HCT116 (cell line): ENCODE measurements around the gene GNA15. TPM values are rescaled to one million over a fixed set of nuclear protein-coding genes. Genes with fewer than 3 reads are reported as not detected.

Source experiments
- ATAC-seq: fragments of 200-7000 bp; cut with Tn5 transposase; 2 replicates; pipeline ENCODE4 v1.9.1; 2020; ENCODE audit warnings: mild to moderate bottlenecking, moderate library complexity
- BruUV-seq: library from RNA; stranded (reverse); fragments of 400-500 nt; replicated peaks from 2 replicates; lab custom pipeline; 2021; lab: Mats Ljungman, UMichigan
- CTCF ChIA-PET: fragments of 300-600 bp; sonication (Branson Sonifier 250); formaldehyde crosslinking; loops from one replicate; lab custom pipeline; 2021; ENCODE audit warnings: antibody characterized with exemption; lab: Charles Lee
- POLR2A ChIA-PET: fragments of 300-600, 350-600 bp; sonication (Branson Sonifier 250); formaldehyde crosslinking; loops from one replicate; lab custom pipeline; 2021; ENCODE audit warnings: antibody characterized with exemption; lab: Charles Lee
- RAD21 ChIA-PET, 2 experiments: fragments of 300-600 bp; sonication (Branson Sonifier 250); formaldehyde crosslinking; loops; one replicate each; lab custom pipeline; 2023; ENCODE audit warnings: low total read pairs in 2 of 2; ENCODE audit not compliant: uncharacterized antibody in 2 of 2, unreplicated experiment in 2 of 2, low non-redundant PET in 1 of 2; lab: Charles Lee
- DNase-seq: peaks from one replicate; pipeline ENCODE4 v3.0.0-alpha.2; 2010; ENCODE audit warnings: low read depth, low spot score
- H2AFZ ChIP-seq: fragments of 200-600 bp; shearing (Covaris generic), sonication (generic); 2 replicates; pipeline ENCODE4 v1.6.1; 2017; ENCODE audit warnings: low read depth, mixed run types, mixed read lengths, antibody characterized with exemption, low read length; ENCODE audit not compliant: poor library complexity, severe bottlenecking
- H3K27ac ChIP-seq: 2 replicates; pipeline ENCODE4 v1.5.1; 2012; ENCODE audit warnings: low read depth, low read length
- H3K27me3 ChIP-seq: fragments of 200-600 bp; sonication (generic); 2 replicates; pipeline ENCODE4 v1.6.1; 2016; ENCODE audit warnings: mixed run types, low read length, mixed read lengths; ENCODE audit not compliant: insufficient read depth
- H3K36me3 ChIP-seq, 2 experiments: fragments of 200-500 bp in 1 of 2; fragments of 200-600 bp in 1 of 2; sonication (Bioruptor generic) in 1 of 2; sonication (generic) in 1 of 2; 2 replicates each; pipeline versions ENCODE4 v1.5.1 to v1.6.1; 2014 to 2016; ENCODE audit warnings: low read length in 2 of 2, inconsistent platforms in 1 of 2, mixed read lengths in 1 of 2, mixed run types in 1 of 2; ENCODE audit not compliant: insufficient read depth in 2 of 2, control insufficient read depth in 1 of 2
- H3K4me1 ChIP-seq, 2 experiments: fragments of 200-600 bp in 1 of 2; sonication (generic) in 1 of 2; 2 replicates each; pipeline versions ENCODE4 v1.5.1 to v1.6.1; 2012 to 2017; ENCODE audit warnings: low read length in 2 of 2, inconsistent platforms in 1 of 2, mild to moderate bottlenecking in 1 of 2, mixed read lengths in 1 of 2, mixed run types in 1 of 2, moderate library complexity in 1 of 2; ENCODE audit not compliant: insufficient read depth in 2 of 2, control insufficient read depth in 1 of 2
- H3K4me2 ChIP-seq: fragments of 200-600 bp; sonication (generic); 2 replicates; pipeline ENCODE4 v1.6.1; 2017; ENCODE audit warnings: mixed run types, low read length, mixed read lengths
- H3K4me3 ChIP-seq, 2 experiments: fragments of 200-600 bp in 1 of 2; sonication (generic) in 1 of 2; replicated peaks in 1 of 2; 2 replicates each; pipeline ENCODE4 v1.5.1; 2011 to 2016; ENCODE audit warnings: low read length in 2 of 2, control low read depth in 1 of 2, low read depth in 1 of 2, mild to moderate bottlenecking in 1 of 2, mixed read lengths in 1 of 2, mixed run types in 1 of 2
- H3K79me2 ChIP-seq: fragments of 200-600 bp; sonication (generic); 2 replicates; pipeline ENCODE4 v1.6.1; 2017; ENCODE audit warnings: mild to moderate bottlenecking, mixed run types, low read length, moderate library complexity, mixed read lengths; ENCODE audit not compliant: insufficient read depth
- H3K9ac ChIP-seq: fragments of 200-600 bp; sonication (generic); 2 replicates; pipeline ENCODE4 v1.6.1; 2016; ENCODE audit warnings: low read length, mixed read lengths
- H3K9me2 ChIP-seq: fragments of 200-600 bp; sonication (generic), shearing (Covaris generic); 2 replicates; pipeline ENCODE4 v1.6.1; 2017; ENCODE audit warnings: mixed run types, mild to moderate bottlenecking, moderate library complexity; ENCODE audit not compliant: insufficient read depth
- H3K9me3 ChIP-seq, 2 experiments: fragments of 200-500 bp in 1 of 2; fragments of 200-600 bp in 1 of 2; sonication (Bioruptor generic) in 1 of 2; sonication (generic) in 1 of 2; 2 replicates each; pipeline ENCODE4 v1.6.1; 2014 to 2017; ENCODE audit warnings: low read length in 2 of 2, mixed read lengths in 2 of 2, inconsistent platforms in 1 of 2, low read depth in 1 of 2, mild to moderate bottlenecking in 1 of 2, mixed run types in 1 of 2, moderate library complexity in 1 of 2; ENCODE audit not compliant: control insufficient read depth in 1 of 2, insufficient read depth in 1 of 2
- H4K20me1 ChIP-seq: fragments of 200-600 bp; sonication (generic), shearing (Covaris generic); 2 replicates; pipeline ENCODE4 v1.6.1; 2017; ENCODE audit warnings: mixed run types, mild to moderate bottlenecking, moderate library complexity; ENCODE audit not compliant: insufficient read depth
- CEBPB ChIP-seq: IDR thresholded peaks from 2 replicates; pipeline ENCODE4 v1.6.1; 2012; ENCODE audit warnings: low read depth
- EGR1 ChIP-seq: IDR thresholded peaks from 2 replicates; pipeline ENCODE4 v1.6.1; 2012; ENCODE audit warnings: low read depth
- ELF1 ChIP-seq: IDR thresholded peaks from 2 replicates; pipeline ENCODE4 v1.6.1; 2012; ENCODE audit warnings: low read depth, borderline replicate concordance
- EZH2phosphoT487 ChIP-seq: fragments of 200-600 bp; IDR thresholded peaks from 2 replicates; pipeline ENCODE4 v1.6.1; 2018; ENCODE audit warnings: antibody characterized with exemption, borderline replicate concordance
- FOSL1 ChIP-seq: IDR thresholded peaks from 2 replicates; pipeline ENCODE4 v1.6.1; 2012; ENCODE audit warnings: low read depth
- JUND ChIP-seq: IDR thresholded peaks from 2 replicates; pipeline ENCODE4 v1.6.1; 2012
- POLR2A ChIP-seq: IDR thresholded peaks from 2 replicates; pipeline ENCODE4 v1.7.0; 2011; ENCODE audit warnings: borderline replicate concordance; ENCODE audit not compliant: insufficient read depth, insufficient read length; ENCODE audit errors: extremely low read depth
- POLR2AphosphoS5 ChIP-seq: IDR thresholded peaks from 2 replicates; pipeline ENCODE4 v1.6.1; 2011; ENCODE audit warnings: mild to moderate bottlenecking, low read depth, low read length, moderate library complexity
- RAD21 ChIP-seq: IDR thresholded peaks from 2 replicates; pipeline ENCODE4 v1.6.1; 2012; ENCODE audit warnings: low read depth, mild to moderate bottlenecking
- SIN3A ChIP-seq: IDR thresholded peaks from 2 replicates; pipeline ENCODE4 v1.6.1; 2012; ENCODE audit warnings: low read depth
- SP1 ChIP-seq: IDR thresholded peaks from 2 replicates; pipeline ENCODE4 v1.6.1; 2012; ENCODE audit warnings: low read depth
- SRF ChIP-seq: IDR thresholded peaks from 2 replicates; pipeline ENCODE4 v1.6.1; 2012; ENCODE audit warnings: low read depth
- YY1 ChIP-seq: IDR thresholded peaks from 2 replicates; pipeline ENCODE4 v1.6.1; 2011; ENCODE audit warnings: low read length, low read depth, moderate library complexity, mild to moderate bottlenecking; ENCODE audit not compliant: insufficient replicate concordance; ENCODE audit errors: extremely low read depth
- ZNF274 ChIP-seq: fragments of 200-500 bp; sonication (Bioruptor generic); IDR thresholded peaks from 2 replicates; pipeline ENCODE4 v1.6.1; 2014; ENCODE audit warnings: mild to moderate bottlenecking, low read depth, low read length, inconsistent platforms
- intact Hi-C: fragments of 100-400 bp; cut with micrococcal nuclease; formaldehyde crosslinking; loops from 2 replicates; pipeline ENCODE4 v1.10.0; 2022
- total RNA-seq: library from RNA; stranded (reverse); gene quantifications from one replicate; pipeline ENCODE4 v1.2.1, GENCODE V29; 2021; ENCODE audit not compliant: unreplicated experiment
- TF ChIP-seq, protein P1 (sequence below): IDR thresholded peaks from 2 replicates; pipeline ENCODE4 v1.6.1; 2012
- TF ChIP-seq, protein P2 (sequence below): IDR thresholded peaks from 2 replicates; pipeline ENCODE4 v1.6.1; 2011; ENCODE audit warnings: mild to moderate bottlenecking, low read length, moderate library complexity; ENCODE audit not compliant: insufficient replicate concordance; ENCODE audit errors: extremely low read depth
- TF ChIP-seq, protein P3 (sequence below): IDR thresholded peaks from 2 replicates; pipeline ENCODE4 v1.6.1; 2012
- TF ChIP-seq, protein P4 (sequence below), 3 experiments: fragments of 200-600 bp in 1 of 3; sonication (generic) in 1 of 3; IDR thresholded peaks in 2 of 3; conservative IDR thresholded peaks in 1 of 3; 2 replicates each; pipeline ENCODE4 v1.5.1; 2012 to 2017; ENCODE audit warnings: low read depth in 2 of 3, low read length in 2 of 3, antibody characterized with exemption in 1 of 3, borderline replicate concordance in 1 of 3, control low read depth in 1 of 3, mild to moderate bottlenecking in 1 of 3, mixed read lengths in 1 of 3, mixed run types in 1 of 3, moderate library complexity in 1 of 3; ENCODE audit not compliant: insufficient read depth in 1 of 3

The GNA15 gene
- total RNA-seq, 1 experiment from 2014 or later = 1.5 TPM

DNA sequence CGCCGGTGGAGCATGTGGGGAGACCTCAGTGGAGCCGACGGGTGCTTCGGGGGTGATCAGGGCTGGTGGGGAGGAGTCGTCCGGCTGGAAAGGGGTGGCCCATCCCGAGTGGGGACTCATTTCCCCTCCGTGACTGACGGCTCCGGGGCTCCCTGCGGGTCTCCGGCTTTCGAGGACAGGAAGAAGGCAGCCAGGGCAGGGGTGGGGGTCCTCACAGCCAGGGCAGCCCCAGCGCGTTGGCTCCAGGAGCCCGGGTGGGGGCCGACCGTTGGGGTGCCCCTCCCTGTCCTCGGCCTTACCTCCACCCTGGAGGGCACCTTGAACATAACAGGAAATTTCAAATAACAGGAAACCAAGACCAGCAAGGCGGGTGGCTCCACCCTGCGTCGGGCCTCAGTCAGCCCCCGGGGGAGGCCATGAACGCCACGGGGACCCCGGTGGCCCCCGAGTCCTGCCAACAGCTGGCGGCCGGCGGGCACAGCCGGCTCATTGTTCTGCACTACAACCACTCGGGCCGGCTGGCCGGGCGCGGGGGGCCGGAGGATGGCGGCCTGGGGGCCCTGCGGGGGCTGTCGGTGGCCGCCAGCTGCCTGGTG, 42.6 kb downstream of the GNA15 start, which contains the start of gene S1PR4:
Gene S1PR4 (plus strand): TSS at position 393 of the 596 bp plus-strand sequence. CDS start 24 bp downstream, at position 417.
- ChIA-PET RAD21 (no interaction called here), CTCF (no interaction called here), POLR2A (no interaction called here)
- intact Hi-C loops = no loop called here
- DNase-seq (no peak), ATAC-seq (no peak)
- no peaks in the 10 kb centered on the region for H3K27me3 ChIP-seq
- no peaks in the 10 kb centered on the region for H3K9me2 ChIP-seq
- BruUV-seq = no TSS peak
- no peak within 1 kb of the TSS for H2AFZ ChIP-seq
- H3K4me2 ChIP-seq = peak within 1 kb of the TSS; percentile 80
- H3K27ac ChIP-seq = peak within 1 kb of the TSS; percentile 82
- H3K79me2 ChIP-seq = no peaks in the 10 kb centered on the region
- H3K36me3 ChIP-seq = no peaks in the 10 kb centered on the region
- no peaks in the 10 kb centered on the region for H4K20me1 ChIP-seq
- no peak for TF ChIP-seq FOSL1
- TF ChIP-seq ZNF274 = no peak
- no peak for TF ChIP-seq ELF1
- TF ChIP-seq EGR1 = no peak
- TF ChIP-seq POLR2A = no peak
- TF ChIP-seq POLR2AphosphoS5 = no peak
- TF ChIP-seq EZH2phosphoT487 = no peak
- no peak for TF ChIP-seq SP1
- no peak for TF ChIP-seq SIN3A
- no peak for TF ChIP-seq CEBPB
- no peak for TF ChIP-seq JUND
- TF ChIP-seq, protein P1, sequence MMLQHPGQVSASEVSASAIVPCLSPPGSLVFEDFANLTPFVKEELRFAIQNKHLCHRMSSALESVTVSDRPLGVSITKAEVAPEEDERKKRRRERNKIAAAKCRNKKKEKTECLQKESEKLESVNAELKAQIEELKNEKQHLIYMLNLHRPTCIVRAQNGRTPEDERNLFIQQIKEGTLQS = no peak
- TF ChIP-seq, protein P2, sequence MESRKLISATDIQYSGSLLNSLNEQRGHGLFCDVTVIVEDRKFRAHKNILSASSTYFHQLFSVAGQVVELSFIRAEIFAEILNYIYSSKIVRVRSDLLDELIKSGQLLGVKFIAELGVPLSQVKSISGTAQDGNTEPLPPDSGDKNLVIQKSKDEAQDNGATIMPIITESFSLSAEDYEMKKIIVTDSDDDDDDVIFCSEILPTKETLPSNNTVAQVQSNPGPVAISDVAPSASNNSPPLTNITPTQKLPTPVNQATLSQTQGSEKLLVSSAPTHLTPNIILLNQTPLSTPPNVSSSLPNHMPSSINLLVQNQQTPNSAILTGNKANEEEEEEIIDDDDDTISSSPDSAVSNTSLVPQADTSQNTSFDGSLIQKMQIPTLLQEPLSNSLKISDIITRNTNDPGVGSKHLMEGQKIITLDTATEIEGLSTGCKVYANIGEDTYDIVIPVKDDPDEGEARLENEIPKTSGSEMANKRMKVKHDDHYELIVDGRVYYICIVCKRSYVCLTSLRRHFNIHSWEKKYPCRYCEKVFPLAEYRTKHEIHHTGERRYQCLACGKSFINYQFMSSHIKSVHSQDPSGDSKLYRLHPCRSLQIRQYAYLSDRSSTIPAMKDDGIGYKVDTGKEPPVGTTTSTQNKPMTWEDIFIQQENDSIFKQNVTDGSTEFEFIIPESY = no peak
- TF ChIP-seq, protein P3, sequence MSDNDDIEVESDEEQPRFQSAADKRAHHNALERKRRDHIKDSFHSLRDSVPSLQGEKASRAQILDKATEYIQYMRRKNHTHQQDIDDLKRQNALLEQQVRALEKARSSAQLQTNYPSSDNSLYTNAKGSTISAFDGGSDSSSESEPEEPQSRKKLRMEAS = no peak
- TF ChIP-seq, protein P4, sequence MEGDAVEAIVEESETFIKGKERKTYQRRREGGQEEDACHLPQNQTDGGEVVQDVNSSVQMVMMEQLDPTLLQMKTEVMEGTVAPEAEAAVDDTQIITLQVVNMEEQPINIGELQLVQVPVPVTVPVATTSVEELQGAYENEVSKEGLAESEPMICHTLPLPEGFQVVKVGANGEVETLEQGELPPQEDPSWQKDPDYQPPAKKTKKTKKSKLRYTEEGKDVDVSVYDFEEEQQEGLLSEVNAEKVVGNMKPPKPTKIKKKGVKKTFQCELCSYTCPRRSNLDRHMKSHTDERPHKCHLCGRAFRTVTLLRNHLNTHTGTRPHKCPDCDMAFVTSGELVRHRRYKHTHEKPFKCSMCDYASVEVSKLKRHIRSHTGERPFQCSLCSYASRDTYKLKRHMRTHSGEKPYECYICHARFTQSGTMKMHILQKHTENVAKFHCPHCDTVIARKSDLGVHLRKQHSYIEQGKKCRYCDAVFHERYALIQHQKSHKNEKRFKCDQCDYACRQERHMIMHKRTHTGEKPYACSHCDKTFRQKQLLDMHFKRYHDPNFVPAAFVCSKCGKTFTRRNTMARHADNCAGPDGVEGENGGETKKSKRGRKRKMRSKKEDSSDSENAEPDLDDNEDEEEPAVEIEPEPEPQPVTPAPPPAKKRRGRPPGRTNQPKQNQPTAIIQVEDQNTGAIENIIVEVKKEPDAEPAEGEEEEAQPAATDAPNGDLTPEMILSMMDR (IDR thresholded peaks at IDR 0.05 in 2 of 3, conservative IDR thresholded peaks at IDR 0.05 in 1 of 3; ENCODE audit: borderline replicate concordance in 1 of 3, insufficient read depth in 1 of 3, low read depth in 2 of 3, low read length in 2 of 3) = no peak
- TF ChIP-seq SRF = no peak
- no peak for TF ChIP-seq YY1
- TF ChIP-seq RAD21 = no peak
- no peak within 1 kb of the TSS for H3K9ac ChIP-seq
- no peak within 1 kb of the TSS for H3K4me3 ChIP-seq
- peaks cover 19 to 21% of the 10 kb centered on the region in 2 experiments for H3K4me1 ChIP-seq
- H3K9me3 ChIP-seq = no peaks in the 10 kb centered on the region
